GM19351 (cell line): Measurements from ENCODE around the gene LSP1.

Source experiments
- ATAC-seq: cut with Tn5 transposase; IDR thresholded peaks from one replicate; pipeline ENCODE4 v1.9.1; 2021; ENCODE audit warnings: mild to moderate bottlenecking, moderate library complexity; ENCODE audit not compliant: unreplicated experiment

Gene LSP1

GRCh38 chr11:1824221-1825038, 28.5 kb upstream of the LSP1 start:
- ATAC-seq: no peak

- no peak for ATAC-seq
Measured at GRCh38 chr11:1825039-1825740, 27.7 kb upstream of the LSP1 start.

GRCh38 chr11:1825785-1826451, 27.0 kb upstream of the LSP1 start:
- ATAC-seq: no peak

- ATAC-seq: no peak
Measured at GRCh38 chr11:1826552-1827094, 26.3 kb upstream of the LSP1 start.

GRCh38 chr11:1827095-1827813, 25.6 kb upstream of the LSP1 start:
- no peak for ATAC-seq

GRCh38 chr11:1827931-1828330, 25.0 kb upstream of the LSP1 start:
- ATAC-seq: no peak

GRCh38 chr11:1828542-1828941, 24.3 kb upstream of the LSP1 start:
- ATAC-seq: no peak

- no peak for ATAC-seq
Measured at GRCh38 chr11:1829039-1829820, 23.7 kb upstream of the LSP1 start.

GRCh38 chr11:1830004-1830321, 22.9 kb upstream of the LSP1 start:
- no peak for ATAC-seq

- no peak for ATAC-seq
Measured at GRCh38 chr11:1830322-1831223, 22.3 kb upstream of the LSP1 start.

- no peak for ATAC-seq
Measured at GRCh38 chr11:1831338-1832210, 21.3 kb upstream of the LSP1 start.

- ATAC-seq: no peak
Measured at GRCh38 chr11:1832211-1832919, 20.5 kb upstream of the LSP1 start.

GRCh38 chr11:1832920-1833295, 20.0 kb upstream of the LSP1 start:
- no peak for ATAC-seq

GRCh38 chr11:1834062-1834610, 18.7 kb upstream of the LSP1 start:
- ATAC-seq: no peak

- no peak for ATAC-seq
Measured at GRCh38 chr11:1834779-1835670, 17.9 kb upstream of the LSP1 start, which contains the start of gene SYT8. SYT8 (plus strand) TSS chr11:1834990; CDS start chr11:1835106, 116 bp downstream.

- ATAC-seq: no peak
Measured at GRCh38 chr11:1835671-1836010, 17.2 kb upstream of the LSP1 start.
